Measurements from ENCODE around the gene DCP2. TPM values are rescaled to one million over a fixed set of nuclear protein-coding genes. Genes with fewer than 3 reads are reported as not detected.
A peak's percentile ranks its signal among the peaks of the same experiment; 100 is the strongest.

DCP2 gene
- polyA plus RNA-seq, 3 donors, result 34.4 to 41.2 (median 37.2) TPM

GRCh38 chr5:113053511-113053995, 77.0 kb downstream of the DCP2 start:
- no peak for DNase-seq (ENCODE audit: extremely low read depth in 1 of 11, low read depth in 9 of 11, low spot score in 4 of 11)

DNA sequence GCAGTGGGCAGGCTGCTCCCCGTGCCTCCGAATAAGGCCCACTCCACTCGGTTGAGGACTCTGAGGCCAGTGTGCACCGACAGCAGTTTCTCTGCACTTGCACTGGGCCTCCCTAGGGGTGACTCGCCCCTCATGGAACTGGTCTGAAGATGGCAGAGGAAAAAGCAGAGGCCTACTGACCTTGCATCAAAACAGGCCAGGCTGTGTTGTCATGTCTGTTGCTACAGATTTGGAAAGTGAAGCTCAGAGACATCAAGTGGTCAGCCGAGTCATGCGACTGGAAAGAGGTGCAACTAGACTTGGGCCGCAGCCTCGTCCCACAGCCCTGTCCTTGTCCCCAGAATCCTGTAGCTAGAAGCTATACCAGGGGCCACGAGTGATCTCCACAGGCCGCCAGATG, 78.3 kb downstream of the DCP2 start:
- DNase-seq (ENCODE audit: extremely low read depth in 1 of 11, low read depth in 9 of 11, low spot score in 4 of 11), result no peak

GRCh38 chr5:113056988-113057387, 80.4 kb downstream of the DCP2 start:
- DNase-seq (ENCODE audit: extremely low read depth in 1 of 11, low read depth in 9 of 11, low spot score in 4 of 11), result no peak

DNA sequence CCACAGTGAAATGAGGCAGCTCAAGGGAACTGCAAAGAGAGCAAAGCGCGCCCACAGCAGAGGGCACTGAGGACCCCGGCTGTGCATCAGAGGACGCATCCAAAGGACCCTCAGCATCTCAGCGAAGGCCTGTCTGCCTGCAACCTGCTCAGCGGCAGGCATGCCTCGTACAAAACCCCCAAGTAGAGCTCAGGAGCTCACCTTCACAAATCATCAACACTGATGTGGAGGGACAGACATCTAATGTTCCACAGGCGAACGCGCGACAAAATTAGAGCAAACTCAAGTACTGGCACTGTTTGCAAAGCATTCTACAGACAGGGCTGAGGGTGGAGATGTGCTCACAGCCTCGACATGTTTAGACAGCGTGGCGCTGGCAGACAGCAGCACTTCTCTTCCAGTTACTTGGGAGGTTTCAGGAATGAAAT, 81.0 kb downstream of the DCP2 start:
- no peak for DNase-seq (ENCODE audit: extremely low read depth in 1 of 11, low read depth in 9 of 11, low spot score in 4 of 11)

GRCh38 chr5:113058269-113058668, 81.7 kb downstream of the DCP2 start:
- no peak for DNase-seq (ENCODE audit: extremely low read depth in 1 of 11, low read depth in 9 of 11, low spot score in 4 of 11)

DNA sequence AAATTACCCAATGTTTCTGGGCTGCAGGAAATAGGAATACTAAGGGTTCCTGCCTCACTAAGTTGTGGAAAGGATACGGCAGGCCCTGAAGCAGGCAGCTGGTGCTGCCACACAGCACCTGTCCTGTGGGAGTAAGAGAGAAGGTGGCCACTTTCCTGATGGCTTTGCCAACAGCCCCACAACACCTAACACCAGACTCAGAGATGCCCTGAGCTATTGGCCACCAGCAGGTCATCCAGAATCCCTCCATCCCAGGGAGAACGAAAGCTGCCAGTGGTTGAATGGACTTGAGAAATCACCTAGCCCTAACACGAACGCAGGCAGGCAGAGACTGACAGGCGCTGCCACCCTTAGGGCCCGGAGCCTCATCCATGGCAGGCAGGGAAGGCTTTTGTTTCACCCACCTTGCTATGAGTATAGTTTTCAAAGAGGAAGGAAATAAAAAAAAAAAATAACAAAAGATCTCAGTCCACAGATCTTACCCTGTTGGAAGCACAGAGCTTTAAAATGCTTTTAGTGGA, 82.2 kb downstream of the DCP2 start:
- no peak for DNase-seq (ENCODE audit: extremely low read depth in 1 of 11, low read depth in 9 of 11, low spot score in 4 of 11)

GRCh38 chr5:113059232-113060040, 82.8 kb downstream of the DCP2 start:
- peak; percentile 35 to 71 (median 55) for DNase-seq (ENCODE audit: extremely low read depth in 1 of 11, low read depth in 9 of 11, low spot score in 4 of 11)

GRCh38 chr5:113060408-113061025, 83.9 kb downstream of the DCP2 start:
- no peak for DNase-seq (ENCODE audit: extremely low read depth in 1 of 11, low read depth in 9 of 11, low spot score in 4 of 11)

DNA sequence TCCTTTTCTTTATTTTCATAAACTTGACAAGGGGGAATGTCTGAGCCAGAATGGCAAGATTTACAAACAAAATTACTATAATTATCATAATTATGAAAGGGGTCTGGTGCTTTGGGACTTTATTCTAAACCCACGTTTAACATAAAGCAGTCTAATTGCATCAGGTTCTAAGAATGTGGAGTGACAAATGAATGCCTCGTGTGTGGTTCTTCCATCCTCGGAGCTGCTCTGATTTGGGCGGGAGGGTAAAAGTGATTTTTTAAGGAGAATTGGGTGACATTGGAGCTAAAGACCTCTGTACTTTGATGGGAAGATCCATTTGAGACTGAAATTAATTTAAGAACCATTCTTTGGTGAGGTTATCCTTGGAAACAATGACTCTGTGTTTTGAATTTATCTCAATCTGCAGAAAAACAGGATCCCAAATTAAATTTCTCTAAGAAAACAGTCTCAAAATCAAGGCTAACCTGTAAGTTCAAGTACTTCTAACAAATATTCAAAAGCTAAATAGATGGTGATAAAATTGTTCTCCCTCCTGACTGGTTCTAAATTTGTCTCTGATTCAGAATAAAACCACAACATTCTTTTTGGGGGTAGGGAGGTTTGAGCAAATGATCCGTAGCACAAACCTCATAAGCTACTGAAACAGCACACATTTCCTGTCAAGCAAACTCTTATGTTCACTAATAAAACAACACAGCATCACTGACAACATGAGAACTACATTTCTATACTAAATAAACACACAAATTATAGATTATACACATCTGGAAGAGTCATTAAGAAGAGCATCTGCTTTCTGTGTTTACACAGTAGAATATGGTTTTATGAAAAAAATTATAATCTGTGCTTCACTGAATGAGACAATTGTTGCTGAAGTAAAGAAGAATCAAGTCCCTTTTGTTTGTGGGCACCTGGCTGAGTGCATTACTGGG, 85.5 kb downstream of the DCP2 start:
- DNase-seq (ENCODE audit: extremely low read depth in 1 of 11, low read depth in 9 of 11, low spot score in 4 of 11), result no peak

GRCh38 chr5:113062869-113063508, 86.4 kb downstream of the DCP2 start:
- DNase-seq (ENCODE audit: extremely low read depth in 1 of 11, low read depth in 9 of 11, low spot score in 4 of 11), result no peak

DNA sequence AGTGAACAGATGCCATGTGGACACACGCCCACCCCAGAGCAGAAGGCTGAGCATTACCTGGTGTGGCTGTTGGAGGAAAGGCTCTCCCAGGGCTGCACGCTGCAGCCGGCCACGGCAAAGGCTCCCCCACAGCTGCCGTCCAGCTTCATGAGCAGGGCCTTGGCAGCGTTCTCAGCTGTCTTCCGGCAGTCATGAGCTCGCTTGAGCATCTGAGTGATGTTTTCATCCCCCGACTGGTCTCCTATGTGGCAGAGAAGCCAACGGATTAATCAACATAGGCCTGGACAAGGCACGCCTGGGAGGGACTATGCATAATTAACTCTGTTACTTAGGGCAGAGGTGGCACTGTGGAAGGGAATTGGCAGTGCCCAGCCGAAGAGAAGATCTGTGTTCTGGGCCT, 87.3 kb downstream of the DCP2 start:
- no peak for DNase-seq (ENCODE audit: extremely low read depth in 1 of 11, low read depth in 9 of 11, low spot score in 4 of 11)

- no peak for DNase-seq (ENCODE audit: extremely low read depth in 1 of 11, low read depth in 9 of 11, low spot score in 4 of 11)
Observed at GRCh38 chr5:113064806-113065205, 88.2 kb downstream of the DCP2 start.

DNA sequence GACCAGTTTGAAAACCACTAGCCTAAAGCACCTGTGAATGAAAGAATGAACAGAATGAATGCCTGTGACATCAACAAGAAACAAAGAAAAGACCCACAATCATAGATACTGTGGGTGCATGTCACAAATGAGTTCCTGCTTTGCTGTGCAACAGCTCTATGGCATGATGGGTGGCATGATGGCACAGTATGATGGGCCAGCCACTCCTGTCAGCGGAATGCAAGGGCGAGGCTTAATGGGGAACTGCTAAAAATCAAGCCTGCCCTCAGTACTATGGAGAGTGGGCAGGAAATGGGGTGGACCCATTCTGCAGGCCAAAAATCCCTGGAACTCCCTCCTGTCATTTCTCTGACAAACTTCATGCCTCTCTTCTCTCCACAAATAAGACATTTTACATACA, 89.0 kb downstream of the DCP2 start:
- no peak for DNase-seq (ENCODE audit: extremely low read depth in 1 of 11, low read depth in 9 of 11, low spot score in 4 of 11)

- DNase-seq (ENCODE audit: extremely low read depth in 1 of 11, low read depth in 9 of 11, low spot score in 4 of 11), result no peak
Observed at GRCh38 chr5:113067635-113068344, 91.2 kb downstream of the DCP2 start.

DNA sequence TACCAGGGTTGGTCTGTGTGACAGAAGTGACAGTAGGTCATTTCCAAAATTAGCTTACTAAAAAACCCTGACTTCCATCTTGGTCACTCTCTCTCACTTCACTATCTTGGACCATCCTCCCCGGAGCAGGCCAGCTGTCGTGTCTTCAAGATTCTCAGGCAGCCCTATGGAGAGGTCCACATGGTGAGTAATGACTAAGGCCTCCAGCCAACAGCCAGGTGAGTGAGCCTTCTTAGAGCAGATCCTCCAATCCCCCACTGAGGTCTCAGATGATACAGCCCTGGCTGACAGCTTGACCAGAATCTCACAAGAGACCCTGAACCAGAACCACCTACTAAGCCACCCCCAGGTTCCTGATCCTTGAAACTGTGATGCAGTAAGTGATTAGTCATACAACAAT, 92.0 kb downstream of the DCP2 start:
- no peak for DNase-seq (ENCODE audit: extremely low read depth in 1 of 11, low read depth in 9 of 11, low spot score in 4 of 11)
